Peyer's patch (tissue), 4 donors: Measurements from ENCODE around the gene ARID1A.

Experiments
- CTCF ChIP-seq, 6 experiments: fragments of 450-650 bp in 4 of 6; fragments of 200-600 bp in 2 of 6; sonication (generic) in 1 of 6; IDR thresholded peaks; one replicate each; pipeline ENCODE4 v1.5.1; 2017 to 2019; ENCODE audit warnings: antibody characterized with exemption in 6 of 6, mild to moderate bottlenecking in 3 of 6, moderate library complexity in 1 of 6
- POLR2A ChIP-seq, 2 donors: fragments of 450-650 bp; IDR thresholded peaks; one replicate each; pipeline ENCODE4 v1.5.1; 2017; ENCODE audit warnings: antibody characterized with exemption in 2 of 2, mild to moderate bottlenecking in 2 of 2, moderate library complexity in 2 of 2

GRCh38 chr1:26820784-26821269, 125.0 kb downstream of the ARID1A start:
- peak in 5 of 6 experiments; percentile 5 to 40 (median 22) for TF ChIP-seq CTCF (IDR thresholded peaks at IDR 0.05)
- no peak for TF ChIP-seq POLR2A (IDR thresholded peaks at IDR 0.05)
